Myocyte (in vitro differentiated cells): ENCODE results near the gene TRAPPC10. TPM values are rescaled to one million over a fixed set of nuclear protein-coding genes. Genes with fewer than 3 reads are reported as not detected.
A peak's percentile ranks its signal among the peaks of the same experiment; 100 is the strongest.

Experiments used
- DNase-seq: peaks from one replicate; pipeline ENCODE4 v3.0.0-alpha.2; 2012; ENCODE audit warnings: low read depth
- total RNA-seq: library from RNA; depleted of rRNA; stranded (reverse); fragments of >200 nt; gene quantifications from 2 replicates; pipeline ENCODE4 v1.2.3, GENCODE V29; 2014

The TRAPPC10 gene
- total RNA-seq, 1 donor from 2014 or later: 22.4 TPM

- no peak for DNase-seq
These were observed 23.1 kb downstream of the TRAPPC10 start for GRCh38 chr21:44035244-44035643.

GRCh38 chr21:44038063-44038462 is 26.0 kb downstream of the TRAPPC10 start:
- no peak for DNase-seq

DNA sequence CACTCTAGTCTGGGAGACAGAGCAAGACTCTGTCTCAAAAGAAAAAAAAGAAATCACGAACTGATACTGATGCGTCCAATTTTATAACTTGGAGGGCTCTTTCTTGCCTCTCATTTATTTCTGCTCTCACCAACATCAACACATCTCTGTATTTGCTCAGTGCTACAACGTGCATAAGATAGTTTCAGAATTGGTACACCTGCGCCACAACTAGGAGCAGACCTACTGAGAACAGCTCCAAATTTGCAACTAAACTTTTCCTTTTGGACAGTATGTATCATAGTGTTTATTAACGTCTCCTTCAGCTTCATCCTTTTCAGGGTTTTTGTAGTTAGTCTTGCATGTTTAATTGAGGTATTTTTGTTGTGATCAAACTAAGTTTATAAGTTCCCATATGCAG is 27.7 kb downstream of the TRAPPC10 start:
- DNase-seq: no peak

- DNase-seq: no peak
These were observed 31.5 kb downstream of the TRAPPC10 start for GRCh38 chr21:44043613-44044012.

GRCh38 chr21:44046734-44047133 is 34.6 kb downstream of the TRAPPC10 start:
- DNase-seq: no peak

DNA sequence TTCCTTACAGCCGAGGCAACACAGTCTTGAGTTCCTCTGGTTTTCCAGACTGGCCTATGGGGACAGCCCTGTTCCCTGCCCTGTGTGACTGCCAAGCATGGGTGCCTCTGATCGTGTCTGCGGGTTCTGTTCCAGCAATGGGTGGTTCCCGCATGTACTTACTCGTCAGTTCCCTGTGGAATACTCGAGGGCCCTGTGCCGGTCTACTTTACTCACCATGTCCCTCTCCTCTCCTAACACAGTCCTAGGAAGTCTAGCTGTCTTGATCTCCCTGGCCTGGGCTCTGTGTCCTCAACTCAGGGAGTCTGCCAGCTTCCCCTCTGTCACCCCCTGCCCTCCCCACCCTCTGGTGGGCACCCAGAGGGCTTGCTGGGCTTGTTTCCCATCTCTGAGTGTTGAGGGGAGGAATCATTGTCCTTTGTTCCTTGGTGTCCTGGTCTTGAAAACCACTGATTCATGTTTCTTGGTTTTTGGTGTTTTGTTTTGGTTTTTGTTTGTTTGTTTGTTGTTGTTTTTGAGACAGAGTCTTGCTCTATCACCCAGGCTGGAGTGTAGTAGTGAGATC is 36.0 kb downstream of the TRAPPC10 start:
- DNase-seq: no peak

- DNase-seq: peak; percentile 31
These were observed 37.1 kb downstream of the TRAPPC10 start for GRCh38 chr21:44049182-44049581.

GRCh38 chr21:44049606-44050005 is 37.5 kb downstream of the TRAPPC10 start:
- no peak for DNase-seq

GRCh38 chr21:44050276-44050675 is 38.2 kb downstream of the TRAPPC10 start:
- no peak for DNase-seq

DNA sequence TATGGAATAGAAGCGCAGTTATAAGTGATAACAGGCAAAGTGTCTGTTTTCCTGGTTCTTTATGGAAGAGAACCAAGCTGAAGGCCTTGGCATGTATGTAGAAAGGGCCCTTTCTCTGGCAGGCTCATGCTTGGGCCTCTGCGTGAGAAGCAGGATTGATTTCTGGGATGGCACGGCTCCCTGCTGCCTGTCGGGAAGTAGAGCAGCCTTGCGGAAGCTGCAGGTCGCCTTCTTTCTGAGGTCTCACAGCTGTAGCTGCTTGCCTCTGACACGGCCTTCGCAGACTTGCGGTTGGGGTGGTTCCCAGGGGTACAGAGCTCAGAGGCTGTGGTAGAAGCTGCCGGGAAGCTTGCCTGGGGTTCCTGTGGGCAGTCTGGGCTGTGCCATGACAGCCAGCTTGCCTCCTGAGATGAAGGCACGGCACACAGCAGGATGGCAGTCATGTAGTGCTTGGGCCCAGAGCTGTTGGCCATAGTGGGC is 39.4 kb downstream of the TRAPPC10 start:
- DNase-seq: peak; percentile 95

GRCh38 chr21:44052071-44052829 is 40.1 kb downstream of the TRAPPC10 start:
- no peak for DNase-seq

- DNase-seq: no peak
These were observed 40.7 kb downstream of the TRAPPC10 start for GRCh38 chr21:44052830-44053226.

DNA sequence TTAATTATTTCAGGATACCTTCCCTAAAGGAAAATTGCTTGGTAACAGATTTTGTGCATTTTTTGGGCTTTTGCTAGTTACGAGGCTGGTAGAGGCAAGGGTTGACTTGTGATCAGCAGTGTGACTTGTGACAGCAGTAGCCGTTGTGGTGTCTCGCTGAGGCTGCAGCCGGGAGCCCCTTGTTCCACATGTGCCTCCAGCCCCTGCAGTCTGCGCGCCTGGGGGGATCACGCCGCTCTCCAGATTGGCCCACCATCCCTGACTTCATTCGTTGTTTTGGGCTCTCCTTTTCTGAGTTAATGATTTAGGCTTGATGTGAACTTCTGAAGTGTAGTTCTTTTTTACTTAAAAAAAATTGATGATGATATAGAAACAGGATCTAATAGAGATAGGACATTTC is 41.5 kb downstream of the TRAPPC10 start:
- no peak for DNase-seq

GRCh38 chr21:44054710-44055109 is 42.6 kb downstream of the TRAPPC10 start:
- peak; percentile 87 for DNase-seq

GRCh38 chr21:44057055-44057454 is 44.9 kb downstream of the TRAPPC10 start:
- DNase-seq: no peak

GRCh38 chr21:44057960-44058651 is 46.0 kb downstream of the TRAPPC10 start:
- peak; percentile 47 for DNase-seq

DNA sequence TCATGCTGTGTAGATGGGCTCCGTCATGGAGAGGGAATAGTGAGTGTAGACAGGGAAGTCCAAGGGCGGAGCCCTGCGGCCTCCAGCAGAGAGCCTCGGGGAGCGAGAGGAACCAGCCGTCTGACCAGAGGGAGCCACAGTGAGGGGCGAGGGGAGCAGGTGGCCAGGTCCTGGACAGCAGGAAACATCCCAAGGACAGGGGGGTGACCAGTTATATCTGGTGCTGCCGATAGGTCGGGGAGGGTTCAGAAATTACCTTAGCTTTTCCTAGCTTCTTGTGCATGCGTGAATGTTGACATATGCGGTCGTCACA is 46.5 kb downstream of the TRAPPC10 start:
- DNase-seq: no peak

DNA sequence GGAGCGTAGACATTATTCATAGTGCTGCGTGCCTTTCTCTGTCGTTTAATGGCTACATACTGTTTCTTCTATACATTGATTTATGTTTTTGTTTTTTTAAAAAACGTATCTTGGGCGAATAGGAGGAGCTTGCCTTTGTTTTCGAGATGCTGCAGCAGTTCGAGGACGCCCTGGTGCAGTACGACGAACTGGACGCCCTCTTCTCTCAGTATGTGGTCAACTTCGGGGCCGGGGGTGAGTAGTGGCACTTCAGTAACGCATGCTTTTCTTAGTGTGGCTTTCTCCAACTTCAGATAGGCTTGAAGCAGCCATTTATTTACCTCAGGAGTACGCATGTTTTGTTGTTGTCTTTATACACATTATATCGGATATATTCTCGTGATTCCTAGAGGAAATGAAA is 46.9 kb downstream of the TRAPPC10 start:
- DNase-seq: no peak

- DNase-seq: no peak
These were observed 47.6 kb downstream of the TRAPPC10 start for GRCh38 chr21:44059710-44060109.

DNA sequence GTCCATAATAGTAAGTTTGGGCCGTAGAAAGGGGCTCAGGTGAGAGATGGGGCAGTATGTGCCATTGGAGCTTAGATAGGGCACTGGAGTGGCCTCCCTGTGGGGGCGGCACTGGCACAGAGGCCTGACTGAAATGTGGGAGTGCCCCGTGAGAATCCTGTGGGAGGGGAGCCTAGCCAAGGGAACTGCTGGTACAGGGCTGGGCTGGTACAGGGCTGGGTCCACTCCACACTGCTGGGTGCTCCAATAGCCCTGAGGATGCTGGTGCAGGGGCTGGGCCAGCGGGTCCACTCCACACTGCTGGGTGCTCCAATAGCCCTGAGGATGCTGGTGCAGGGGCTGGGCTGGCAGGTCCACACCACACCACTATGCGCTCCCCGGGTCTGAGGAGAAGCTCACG is 50.3 kb downstream of the TRAPPC10 start:
- DNase-seq: no peak

- no peak for DNase-seq
These were observed 51.2 kb downstream of the TRAPPC10 start for GRCh38 chr21:44063151-44063912.
